Psoas muscle (tissue), 8 donors: Measurements from ENCODE around the gene AKR7A2. TPM values are rescaled to one million over a fixed set of nuclear protein-coding genes. Genes with fewer than 3 reads are reported as not detected.
"Not testable (repeated sequence)": the region's sequence is repeated elsewhere in the genome, so short reads cannot be mapped to it uniquely, and the experiment has no call there.

Source experiments
- ATAC-seq, 4 donors: fragments of 200-7000 bp; cut with Tn5 transposase; one replicate each; pipeline ENCODE4 v1.9.1; 2020; ENCODE audit warnings: moderate library complexity in 3 of 4, mild to moderate bottlenecking in 2 of 4
- DNase-seq, 2 donors: peaks; one replicate each; pipeline ENCODE4 v3.0.0-alpha.2; 2020
- H3K27ac ChIP-seq: fragments of 200-600 bp; one replicate; pipeline ENCODE4 v1.8.0; 2022
- H3K27me3 ChIP-seq, 3 donors: fragments of 200-600 bp in 1 of 3; one replicate each; pipeline versions ENCODE4 v1.6.1 to v1.8.0; 2013 to 2022; ENCODE audit warnings: low read length in 2 of 3, mild to moderate bottlenecking in 2 of 3, moderate library complexity in 1 of 3; ENCODE audit not compliant: insufficient read depth in 3 of 3
- H3K36me3 ChIP-seq, 2 donors: fragments of 200-600 bp in 1 of 2; one replicate each; pipeline versions ENCODE4 v1.6.1 to v1.8.0; 2013 to 2022; ENCODE audit warnings: low read depth in 1 of 2, mild to moderate bottlenecking in 1 of 2, moderate library complexity in 1 of 2; ENCODE audit not compliant: insufficient read depth in 1 of 2
- H3K4me1 ChIP-seq: fragments of 200-600 bp; one replicate; pipeline ENCODE4 v1.8.0; 2022
- H3K4me3 ChIP-seq: fragments of 200-600 bp; one replicate; pipeline ENCODE4 v1.8.0; 2022; ENCODE audit warnings: mild to moderate bottlenecking
- H3K9me3 ChIP-seq: fragments of 200-600 bp; one replicate; pipeline ENCODE4 v1.8.0; 2022
- CTCF ChIP-seq: fragments of 200-600 bp; IDR thresholded peaks from one replicate; pipeline ENCODE4 v1.8.0; 2022; ENCODE audit warnings: antibody characterized with exemption
- WGBS, 3 donors: extraction: QIAGEN DNeasy Blood & Tissue Kit; methylation state at CpG; one replicate each; pipeline versions ENCODE4 v1.1.6 to v1.1.7; 2013; 5-methylcytosine and 5-hydroxymethylcytosine counted together
- intact Hi-C, 2 donors: fragments of 100-400 bp; cut with DNase I; formaldehyde crosslinking; loops; one replicate each; pipeline versions ENCODE4 v1.11.0 to v1.14.2; 2022
- polyA plus RNA-seq, 3 donors: library from polyadenylated mRNA; stranded (reverse); fragments of 200-250 nt; gene quantifications; one replicate each; pipeline ENCODE4 v1.2.3, GENCODE V29; 2013
- total RNA-seq, 4 donors: library from RNA; stranded (reverse); fragmentation: NEBNext Ultra II Directional in 2 of 4; extraction: Animal tissue kit (Norgen Biotek cat#: 25700) in 2 of 4; gene quantifications; one replicate each; pipeline versions ENCODE4 v1.2.1 to v1.2.4, GENCODE V29; 2021 to 2023
- donor health status: healthy with polysubstance abuse.
- donor health status: DM: no; HTN: no; CAD: no; lungs with moderate emphysema.
- donor health status: Bipolar disorder and iron deficiency.
- donor health status: healthy.
- donor health status: DM: yes; HTN: yes; CAD: no.
- donor health status: DM: no; HTN: no; CAD: no.
- donor health status: DM: no; HTN: no; CAD: no.
- donor health status: DM: yes; HTN: yes; CAD: no.

Gene AKR7A2
- total and polyA plus RNA-seq, 7 donors: 24.6 to 52.2 (median 30.3) TPM

DNA sequence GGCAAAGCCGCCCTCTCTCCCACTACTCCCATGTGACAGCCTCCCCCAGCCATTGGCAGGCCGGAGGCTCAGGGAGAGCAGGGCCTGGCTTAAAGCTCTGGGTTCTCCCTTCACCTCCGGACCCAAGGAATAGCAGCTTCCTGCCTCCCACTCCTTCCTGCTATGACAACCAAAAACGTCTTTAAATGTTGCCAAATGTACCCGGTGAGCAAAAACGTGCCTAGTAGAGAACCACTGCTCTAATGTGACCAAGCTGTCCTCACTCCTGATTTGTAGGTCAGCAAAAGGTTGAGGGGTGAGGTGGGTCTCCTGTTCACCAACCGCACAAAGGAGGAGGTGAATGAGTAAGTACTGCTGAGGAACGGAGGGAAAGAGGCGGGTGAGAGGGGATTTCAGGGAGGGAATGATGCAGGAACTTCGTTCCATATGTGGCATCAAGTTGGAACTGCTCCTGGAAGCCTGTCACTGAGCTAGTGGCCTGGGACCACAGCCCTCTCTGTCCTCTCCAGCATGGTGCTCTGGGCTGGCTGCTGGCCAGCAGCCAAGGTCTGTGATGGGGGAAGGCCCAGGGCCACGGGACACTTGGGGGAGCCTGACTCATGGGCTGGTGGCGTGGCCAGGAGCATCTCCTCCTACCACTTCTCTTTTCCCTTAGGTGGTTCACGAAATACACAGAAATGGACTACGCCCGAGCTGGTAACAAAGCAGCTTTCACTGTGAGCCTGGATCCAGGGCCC lies 54.6 kb downstream of the AKR7A2 start:
- intact Hi-C loops: loop anchor here in 1 of 2 donors (10.0 kb wide), 1 partner anchor 397 kb away; no protein-coding TSS in a partner anchor

GRCh38 chr1:19256301-19256700 lies 55.6 kb downstream of the AKR7A2 start:
- ATAC-seq, H3K4me3 ChIP-seq, DNase-seq, H3K27ac ChIP-seq, H3K9me3 ChIP-seq, H3K27me3 ChIP-seq: not testable (repeated sequence)
- peaks cover 6 to 68% of the 10 kb centered on the region in 2 donors for H3K36me3 ChIP-seq
- 92 to 97% (median 92%) methylated on average over 5 of the region's 5 CpGs for WGBS, 3 donors
- peaks cover 14% of the 10 kb centered on the region for H3K4me1 ChIP-seq
- intact Hi-C loops: loop anchor here in 1 of 2 donors (10.0 kb wide), 1 partner anchor 398 kb away; no protein-coding TSS in a partner anchor

More for the DNA sequence above, 54.6 kb downstream of the AKR7A2 start:
- Histone ChIP-seq H3K9me3 (no peaks in the 10 kb centered on the region), H3K4me3 (no peak overlapping the region), H3K4me1 (peaks cover 13% of the 10 kb centered on the region), H3K27ac (no peak overlapping the region), H3K36me3 (peaks cover 6 to 68% of the 10 kb centered on the region in 2 donors), H3K27me3 (no peaks in the 10 kb centered on the region)
- TF ChIP-seq CTCF: no peak
- DNase-seq: no peak
- no peak for ATAC-seq
- 71 to 77% (median 75%) methylated on average over 15 of the region's 15 CpGs for WGBS, 3 donors

DNA sequence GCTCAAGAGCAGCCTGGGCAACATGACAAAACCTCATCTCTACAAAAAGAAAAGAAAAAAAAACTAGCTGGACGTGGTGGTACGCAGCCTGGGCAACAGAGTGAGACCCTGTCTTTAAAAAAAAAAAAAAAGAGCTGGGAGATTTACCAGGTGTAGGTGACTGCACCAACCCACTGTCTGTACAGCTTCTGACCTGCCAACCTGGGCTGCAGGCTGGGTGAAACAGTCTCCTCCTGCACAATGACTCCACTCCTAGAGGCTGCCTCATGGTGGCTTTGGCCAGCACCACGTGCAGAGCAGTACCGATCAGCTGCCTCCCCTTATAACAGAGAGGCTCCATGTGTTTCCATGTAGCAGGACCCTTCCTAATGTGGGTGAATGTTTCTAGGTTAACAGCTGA lies 56.7 kb downstream of the AKR7A2 start:
- H3K27ac ChIP-seq: no peak overlapping the region
- peaks cover 6 to 61% of the 10 kb centered on the region in 2 donors for H3K36me3 ChIP-seq
- intact Hi-C loops: loop anchor here in 1 of 2 donors (10.0 kb wide), 1 partner anchor 400 kb away; no protein-coding TSS in a partner anchor
- peaks cover 19% of the 10 kb centered on the region for H3K4me1 ChIP-seq
- H3K4me3 ChIP-seq: no peak overlapping the region
- DNase-seq (no peak), ATAC-seq (no peak)
- no peaks in the 10 kb centered on the region for H3K9me3 ChIP-seq
- TF ChIP-seq CTCF: no peak
- no peaks in the 10 kb centered on the region for H3K27me3 ChIP-seq
- WGBS, 3 donors: 69 to 83% (median 77%) methylated on average over 4 of the region's 4 CpGs

GRCh38 chr1:19254416-19254815 lies 57.5 kb downstream of the AKR7A2 start:
- Histone ChIP-seq H3K9me3 (no peaks in the 10 kb centered on the region), H3K4me1 (peaks cover 21% of the 10 kb centered on the region), H3K27ac (no peak overlapping the region), H3K36me3 (peaks cover 6 to 52% of the 10 kb centered on the region in 2 donors), H3K4me3 (no peak overlapping the region), H3K27me3 (no peaks in the 10 kb centered on the region)
- intact Hi-C loops: loop anchor here (5.0 to 10.0 kb wide), 2 partner anchors 58 to 400 kb away; partner anchors contain the start of genes AKR7A2 (in 1 of the 2) and SLC66A1 (in 1 of the 2)
- DNase-seq (no peak), ATAC-seq (no peak)
- TF ChIP-seq CTCF: no peak

Other genes starting within 250 kb of the AKR7A2 start
- 100 to 1,000 TPM; 109 to 185 (median 128) TPM for gene UBR4, start 101.9 kb downstream of the AKR7A2 start, total RNA-seq
- gene UBR4, start 101.9 kb downstream of the AKR7A2 start, polyA plus RNA-seq: 100 to 1,000 TPM in 2 of 3 donors, 10 to 100 TPM in 1; 89.9 to 134 (median 118) TPM
- gene EMC1, start 60.6 kb downstream of the AKR7A2 start, total RNA-seq: 10 to 100 TPM; 31.1 to 38.5 (median 35.1) TPM
- 10 to 100 TPM; 12.7 to 29.4 (median 18.9) TPM for gene EMC1, start 60.6 kb downstream of the AKR7A2 start, polyA plus RNA-seq
- 10 to 100 TPM; 19.9 to 35.8 (median 28.8) TPM for gene MRTO4, start 60.3 kb downstream of the AKR7A2 start, total RNA-seq
- 100 to 1,000 TPM in 1 of 3 donors, 10 to 100 TPM in 2; 43.0 to 103 (median 43.7) TPM for gene MRTO4, start 60.3 kb downstream of the AKR7A2 start, polyA plus RNA-seq
- under 1 TPM in 3 of 4 donors, not detected in 1; 0.20 to 0.36 (median 0.34) TPM for gene AKR7A3, start 23.4 kb downstream of the AKR7A2 start, total RNA-seq
- under 1 TPM; 0.15 to 0.42 (median 0.34) TPM for gene AKR7A3, start 23.4 kb downstream of the AKR7A2 start, polyA plus RNA-seq
- gene SLC66A1, start 182 bp upstream of the AKR7A2 start, total RNA-seq: 10 to 100 TPM in 2 of 4 donors, 1 to 10 TPM in 2; 8.0 to 18.0 (median 10.1) TPM
- 10 to 100 TPM; 18.6 to 25.8 (median 24.4) TPM for gene SLC66A1, start 182 bp upstream of the AKR7A2 start, polyA plus RNA-seq
- 100 to 1,000 TPM; 207 to 284 (median 232) TPM for gene CAPZB, start 173.4 kb upstream of the AKR7A2 start, total RNA-seq
- 100 to 1,000 TPM; 179 to 261 (median 206) TPM for gene CAPZB, start 173.4 kb upstream of the AKR7A2 start, polyA plus RNA-seq